Suprapubic skin (tissue), 4 donors: ENCODE measurements around the gene SHLD1.

ENCODE experiments used
- EP300 ChIP-seq: sonication (generic); formaldehyde crosslinking; IDR thresholded peaks from one replicate; pipeline ENCODE4 v1.6.1; 2017; ENCODE audit warnings: antibody characterized with exemption
- POLR2A ChIP-seq, 2 donors: fragments of 450-650 bp; IDR thresholded peaks; one replicate each; pipeline ENCODE4 v1.6.1; 2017; ENCODE audit warnings: antibody characterized with exemption in 2 of 2, mild to moderate bottlenecking in 2 of 2, moderate library complexity in 2 of 2
- POLR2AphosphoS5 ChIP-seq, 3 donors: sonication (generic); formaldehyde crosslinking; IDR thresholded peaks; one replicate each; pipeline ENCODE4 v1.6.1; 2017; ENCODE audit warnings: antibody characterized with exemption in 3 of 3
- TF ChIP-seq, protein P1 (sequence below), 2 donors: fragments of 200-600 bp in 1 of 2; fragments of 450-650 bp in 1 of 2; sonication (generic) in 1 of 2; IDR thresholded peaks; one replicate each; pipeline ENCODE4 v1.5.1; 2016 to 2019; ENCODE audit warnings: antibody characterized with exemption in 2 of 2, mild to moderate bottlenecking in 1 of 2, moderate library complexity in 1 of 2

- TF ChIP-seq, protein P1, sequence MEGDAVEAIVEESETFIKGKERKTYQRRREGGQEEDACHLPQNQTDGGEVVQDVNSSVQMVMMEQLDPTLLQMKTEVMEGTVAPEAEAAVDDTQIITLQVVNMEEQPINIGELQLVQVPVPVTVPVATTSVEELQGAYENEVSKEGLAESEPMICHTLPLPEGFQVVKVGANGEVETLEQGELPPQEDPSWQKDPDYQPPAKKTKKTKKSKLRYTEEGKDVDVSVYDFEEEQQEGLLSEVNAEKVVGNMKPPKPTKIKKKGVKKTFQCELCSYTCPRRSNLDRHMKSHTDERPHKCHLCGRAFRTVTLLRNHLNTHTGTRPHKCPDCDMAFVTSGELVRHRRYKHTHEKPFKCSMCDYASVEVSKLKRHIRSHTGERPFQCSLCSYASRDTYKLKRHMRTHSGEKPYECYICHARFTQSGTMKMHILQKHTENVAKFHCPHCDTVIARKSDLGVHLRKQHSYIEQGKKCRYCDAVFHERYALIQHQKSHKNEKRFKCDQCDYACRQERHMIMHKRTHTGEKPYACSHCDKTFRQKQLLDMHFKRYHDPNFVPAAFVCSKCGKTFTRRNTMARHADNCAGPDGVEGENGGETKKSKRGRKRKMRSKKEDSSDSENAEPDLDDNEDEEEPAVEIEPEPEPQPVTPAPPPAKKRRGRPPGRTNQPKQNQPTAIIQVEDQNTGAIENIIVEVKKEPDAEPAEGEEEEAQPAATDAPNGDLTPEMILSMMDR (IDR thresholded peaks at IDR 0.05) = no peak
- TF ChIP-seq POLR2AphosphoS5 (IDR thresholded peaks at IDR 0.05) (no peak), POLR2A (IDR thresholded peaks at IDR 0.05) (no peak), EP300 (no peak)
Measured at GRCh38 chr20:5722927-5723326, 27.3 kb upstream of the SHLD1 start.
